Neural progenitor cell (in vitro differentiated cells): ENCODE results near the gene ROBO4. TPM values are rescaled to one million over a fixed set of nuclear protein-coding genes. Genes with fewer than 3 reads are reported as not detected.

Experiments used
- DNase-seq: peaks from one replicate; pipeline ENCODE4 v3.0.0-alpha.2; 2016; ENCODE audit warnings: low spot score
- H2AFZ ChIP-seq: fragments of 200-600 bp; sonication (generic); replicated peaks from 2 replicates; pipeline ENCODE4 v1.6.1; 2016; ENCODE audit warnings: antibody characterized with exemption
- H3F3A ChIP-seq: fragments of 200-600 bp; sonication (generic); 2 replicates; pipeline ENCODE4 v1.6.1; 2016; ENCODE audit warnings: antibody characterized with exemption, low read depth
- H3K27ac ChIP-seq: fragments of 200-600 bp; sonication (generic); 2 replicates; pipeline ENCODE4 v1.5.1; 2016; ENCODE audit warnings: mild to moderate bottlenecking
- H3K27me3 ChIP-seq: fragments of 200-600 bp; sonication (generic); 2 replicates; pipeline ENCODE4 v1.6.1; 2016; ENCODE audit warnings: mild to moderate bottlenecking, moderate library complexity
- H3K36me3 ChIP-seq: fragments of 200-600 bp; sonication (generic); 2 replicates; pipeline ENCODE4 v1.5.1; 2016
- H3K4me1 ChIP-seq: fragments of 200-600 bp; sonication (generic); 2 replicates; pipeline ENCODE4 v1.6.1; 2016; ENCODE audit warnings: mixed run types
- H3K4me2 ChIP-seq: fragments of 200-600 bp; sonication (generic); 2 replicates; pipeline ENCODE4 v1.6.1; 2016
- H3K4me3 ChIP-seq: fragments of 200-600 bp; sonication (generic); 2 replicates; pipeline ENCODE4 v1.5.1; 2016
- H3K79me2 ChIP-seq: fragments of 200-600 bp; sonication (generic); 2 replicates; pipeline ENCODE4 v1.6.1; 2016; ENCODE audit warnings: low read depth
- H3K9ac ChIP-seq: fragments of 200-600 bp; sonication (generic); 2 replicates; pipeline ENCODE4 v1.6.1; 2016
- H3K9me3 ChIP-seq: fragments of 200-600 bp; sonication (generic); 2 replicates; pipeline ENCODE4 v1.5.1; 2016; ENCODE audit warnings: low read depth
- H4K20me1 ChIP-seq: fragments of 200-600 bp; sonication (generic); 2 replicates; pipeline ENCODE4 v1.6.1; 2016; ENCODE audit warnings: low read depth
- H3K27ac Mint-ChIP-seq: 3 replicates; pipeline ENCODE4 v1.8.0; 2021; ENCODE audit warnings: mixed read lengths
- H3K27me3 Mint-ChIP-seq: 2 replicates; pipeline ENCODE4 v1.8.0; 2022; ENCODE audit warnings: low read depth, mild to moderate bottlenecking, inconsistent platforms, moderate library complexity, mixed read lengths; ENCODE audit not compliant: insufficient read depth
- H3K36me3 Mint-ChIP-seq: 3 replicates; pipeline ENCODE4 v1.8.0; 2021; ENCODE audit warnings: mixed read lengths
- H3K4me1 Mint-ChIP-seq: 3 replicates; pipeline ENCODE4 v1.8.0; 2021; ENCODE audit warnings: mixed read lengths
- H3K4me3 Mint-ChIP-seq: 3 replicates; pipeline ENCODE4 v1.8.0; 2021; ENCODE audit warnings: mild to moderate bottlenecking, moderate library complexity, mixed read lengths
- H3K9me3 Mint-ChIP-seq: 3 replicates; pipeline ENCODE4 v1.8.0; 2020; ENCODE audit warnings: mixed read lengths
- EZH2 ChIP-seq: fragments of 200-600 bp; sonication (generic); IDR thresholded peaks from 2 replicates; pipeline ENCODE4 v1.6.1; 2017; ENCODE audit warnings: antibody characterized with exemption, mild to moderate bottlenecking, moderate library complexity
- EZH2phosphoT487 ChIP-seq: fragments of 200-600 bp; sonication (generic); IDR thresholded peaks from 2 replicates; pipeline ENCODE4 v1.6.1; 2017; ENCODE audit warnings: antibody characterized with exemption
- total RNA-seq: library from RNA; depleted of rRNA; stranded (reverse); fragments of >200 nt; gene quantifications from 2 replicates; pipeline ENCODE4 v1.2.3, GENCODE V29; 2015; ENCODE audit warnings: low replicate concordance
- TF ChIP-seq, protein P1 (sequence below): fragments of 200-600 bp; sonication (generic); IDR thresholded peaks from 2 replicates; pipeline ENCODE4 v1.5.1; 2017; ENCODE audit warnings: antibody characterized with exemption, mild to moderate bottlenecking

ROBO4 gene
- total RNA-seq, 1 donor from 2014 or later, result not detected

DNA sequence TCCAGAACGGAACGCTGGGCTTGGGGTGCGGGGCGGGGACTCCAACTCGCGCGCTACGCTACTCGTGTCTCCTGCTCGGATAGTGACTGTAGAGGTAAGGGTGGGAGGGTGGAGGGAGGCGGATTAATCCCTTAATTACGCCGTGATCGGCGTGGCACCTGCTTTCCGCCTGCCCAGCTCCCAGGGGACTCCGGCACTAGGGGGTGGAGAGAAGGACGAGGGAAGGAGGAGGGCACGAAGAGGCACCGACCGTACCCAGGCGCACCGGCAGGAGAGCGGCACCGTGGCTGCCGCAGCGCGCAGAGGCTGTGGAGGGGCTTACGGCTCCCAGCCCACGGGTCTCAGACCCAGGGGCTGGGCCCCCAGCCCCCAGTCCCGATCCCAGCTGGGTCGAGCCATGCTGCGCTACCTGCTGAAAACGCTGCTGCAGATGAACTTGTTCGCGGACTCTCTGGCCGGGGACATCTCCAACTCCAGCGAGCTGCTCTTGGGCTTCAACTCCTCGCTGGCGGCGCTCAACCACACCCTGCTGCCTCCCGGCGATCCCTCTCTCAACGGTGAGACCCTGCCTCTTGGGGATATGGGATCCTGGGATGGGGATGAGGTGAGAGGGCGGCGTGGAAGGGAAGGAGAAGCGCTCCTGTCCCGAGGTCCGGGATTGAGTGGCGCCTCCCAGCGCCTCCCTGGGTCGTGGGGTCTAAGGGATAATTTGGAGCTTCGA, 32.3 kb downstream of the ROBO4 start, which contains the start of gene ROBO3:
Gene ROBO3, plus strand, starts transcription at position 252 of the 721 bp plus-strand sequence. Its CDS starts 146 bp downstream, at position 398.
- peak; percentile 48 for DNase-seq
- H3K4me1 Mint-ChIP-seq, result peaks cover 65% of the 10 kb centered on the region
- H3K27me3 ChIP-seq, result peaks cover 82% of the 10 kb centered on the region
- H3K27ac Mint-ChIP-seq, result no peak within 1 kb of the TSS
- H3K36me3 Mint-ChIP-seq, result no peaks in the 10 kb centered on the region
- TF ChIP-seq, protein P1, sequence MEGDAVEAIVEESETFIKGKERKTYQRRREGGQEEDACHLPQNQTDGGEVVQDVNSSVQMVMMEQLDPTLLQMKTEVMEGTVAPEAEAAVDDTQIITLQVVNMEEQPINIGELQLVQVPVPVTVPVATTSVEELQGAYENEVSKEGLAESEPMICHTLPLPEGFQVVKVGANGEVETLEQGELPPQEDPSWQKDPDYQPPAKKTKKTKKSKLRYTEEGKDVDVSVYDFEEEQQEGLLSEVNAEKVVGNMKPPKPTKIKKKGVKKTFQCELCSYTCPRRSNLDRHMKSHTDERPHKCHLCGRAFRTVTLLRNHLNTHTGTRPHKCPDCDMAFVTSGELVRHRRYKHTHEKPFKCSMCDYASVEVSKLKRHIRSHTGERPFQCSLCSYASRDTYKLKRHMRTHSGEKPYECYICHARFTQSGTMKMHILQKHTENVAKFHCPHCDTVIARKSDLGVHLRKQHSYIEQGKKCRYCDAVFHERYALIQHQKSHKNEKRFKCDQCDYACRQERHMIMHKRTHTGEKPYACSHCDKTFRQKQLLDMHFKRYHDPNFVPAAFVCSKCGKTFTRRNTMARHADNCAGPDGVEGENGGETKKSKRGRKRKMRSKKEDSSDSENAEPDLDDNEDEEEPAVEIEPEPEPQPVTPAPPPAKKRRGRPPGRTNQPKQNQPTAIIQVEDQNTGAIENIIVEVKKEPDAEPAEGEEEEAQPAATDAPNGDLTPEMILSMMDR, result no peak
- TF ChIP-seq EZH2 (peak; percentile 89), EZH2phosphoT487 (peak; percentile 78)
- H3K4me3 ChIP-seq, result peak within 1 kb of the TSS; percentile 57
- no peak within 1 kb of the TSS for H3K9ac ChIP-seq
- H3K4me3 Mint-ChIP-seq, result peak within 1 kb of the TSS; percentile 81
- H3K36me3 ChIP-seq, result no peaks in the 10 kb centered on the region
- peak within 1 kb of the TSS; percentile 30 for H2AFZ ChIP-seq
- no peaks in the 10 kb centered on the region for H3K9me3 ChIP-seq
- H3K27me3 Mint-ChIP-seq, result peaks cover 76% of the 10 kb centered on the region
- no peaks in the 10 kb centered on the region for H3K79me2 ChIP-seq
- H3K27ac ChIP-seq, result no peak within 1 kb of the TSS
- H3F3A ChIP-seq, result peaks cover 53% of the 10 kb centered on the region
- peaks cover 34% of the 10 kb centered on the region for H4K20me1 ChIP-seq
- peak within 1 kb of the TSS; percentile 94 for H3K4me2 ChIP-seq
- peaks cover 66% of the 10 kb centered on the region for H3K4me1 ChIP-seq
- no peaks in the 10 kb centered on the region for H3K9me3 Mint-ChIP-seq

GRCh38 chr11:124864892-124865180, 32.8 kb downstream of the ROBO4 start:
- Mint-ChIP-seq H3K27ac (no peak overlapping the region), H3K9me3 (no peaks in the 10 kb centered on the region), H3K4me1 (peaks cover 65% of the 10 kb centered on the region), H3K27me3 (peaks cover 71% of the 10 kb centered on the region), H3K4me3 (peak overlapping the region; percentile 81), H3K36me3 (no peaks in the 10 kb centered on the region)
- peaks cover 77% of the 10 kb centered on the region for H3K27me3 ChIP-seq
- H3K9me3 ChIP-seq, result no peaks in the 10 kb centered on the region
- H3F3A ChIP-seq, result peaks cover 55% of the 10 kb centered on the region
- H3K4me1 ChIP-seq, result peaks cover 67% of the 10 kb centered on the region
- TF ChIP-seq EZH2, result peak; percentile 69
- no peak for TF ChIP-seq EZH2phosphoT487
- peak overlapping the region; percentile 57 for H3K4me3 ChIP-seq
- no peak overlapping the region for H3K9ac ChIP-seq
- no peaks in the 10 kb centered on the region for H3K36me3 ChIP-seq
- peak overlapping the region; percentile 30 for H2AFZ ChIP-seq
- H3K79me2 ChIP-seq, result no peaks in the 10 kb centered on the region
- H3K27ac ChIP-seq, result no peak overlapping the region
- peak overlapping the region; percentile 94 for H3K4me2 ChIP-seq
- peaks cover 34% of the 10 kb centered on the region for H4K20me1 ChIP-seq
- no peak for DNase-seq

- H3K27ac Mint-ChIP-seq, result no peak overlapping the region
Observed at GRCh38 chr11:124864176-124864891, 33.3 kb downstream of the ROBO4 start.

More at GRCh38 chr11:124864176-124864891, 33.3 kb downstream of the ROBO4 start:
- H3K27me3 ChIP-seq, result peaks cover 72% of the 10 kb centered on the region
- DNase-seq, result no peak
- H3K27me3 Mint-ChIP-seq, result peaks cover 66% of the 10 kb centered on the region
- peak overlapping the region; percentile 81 for H3K4me3 Mint-ChIP-seq
- no peaks in the 10 kb centered on the region for H3K36me3 ChIP-seq
- peaks cover 34% of the 10 kb centered on the region for H4K20me1 ChIP-seq
- peak overlapping the region; percentile 57 for H3K4me3 ChIP-seq
- no peak overlapping the region for H3K27ac ChIP-seq
- peaks cover 55% of the 10 kb centered on the region for H3F3A ChIP-seq
- H3K4me1 Mint-ChIP-seq, result peaks cover 65% of the 10 kb centered on the region
- H3K9ac ChIP-seq, result no peak overlapping the region
- H3K36me3 Mint-ChIP-seq, result no peaks in the 10 kb centered on the region
- no peaks in the 10 kb centered on the region for H3K9me3 ChIP-seq
- H3K4me2 ChIP-seq, result peak overlapping the region; percentile 94
- peaks cover 67% of the 10 kb centered on the region for H3K4me1 ChIP-seq
- no peak overlapping the region for H2AFZ ChIP-seq
- no peaks in the 10 kb centered on the region for H3K79me2 ChIP-seq
- TF ChIP-seq, protein P1, result no peak
- no peak for TF ChIP-seq EZH2phosphoT487
- TF ChIP-seq EZH2, result no peak
- no peaks in the 10 kb centered on the region for H3K9me3 Mint-ChIP-seq
